ENCODE results near the gene PPP1CB.
A peak's percentile ranks its signal among the peaks of the same experiment; 100 is the strongest.

DNA sequence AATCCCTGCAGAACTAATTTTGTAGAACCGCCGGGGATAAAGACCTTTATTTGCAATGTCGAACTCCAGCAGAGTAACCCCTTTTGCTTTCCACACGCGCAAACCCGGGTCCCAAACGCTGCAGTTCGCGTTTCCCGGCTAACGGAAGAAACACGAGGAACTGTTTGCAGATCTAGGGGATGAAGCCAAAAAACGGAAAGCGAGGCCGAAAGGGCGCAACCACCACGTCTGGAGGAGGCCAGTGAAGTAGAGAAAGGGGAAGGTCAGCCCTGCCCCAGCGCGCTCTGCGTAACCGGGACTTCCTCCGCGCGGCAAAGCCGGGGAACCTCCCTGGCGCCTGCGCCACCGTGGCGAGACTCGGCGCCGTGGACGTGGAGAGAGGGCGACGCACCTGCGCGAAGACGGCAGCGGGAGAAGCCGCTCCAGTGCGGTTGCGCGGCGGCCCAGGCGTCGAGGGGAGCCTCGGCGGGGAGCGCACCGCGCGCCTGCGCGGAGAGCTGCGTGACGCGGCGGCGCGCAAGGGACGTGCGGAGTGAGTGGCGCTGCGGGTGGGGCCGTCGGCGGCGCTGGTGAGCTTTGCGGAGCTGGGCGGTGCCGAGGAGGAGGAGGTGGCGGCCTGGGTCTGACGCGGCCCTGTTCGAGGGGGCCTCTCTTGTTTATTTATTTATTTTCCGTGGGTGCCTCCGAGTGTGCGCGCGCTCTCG, at the start of gene PPP1CB:
- TF ChIP-seq DPF2 (IDR thresholded peaks at IDR 0.05) (peak; percentile 62; the same call in 1 of the 2 replicates), RUNX3 (IDR thresholded peaks at IDR 0.05; ENCODE audit: low read length) (peak; percentile 38), SMARCA5 (IDR thresholded peaks at IDR 0.05) (no peak), FOS (IDR thresholded peaks at IDR 0.05; ENCODE audit: borderline replicate concordance, extremely low read depth, insufficient read length) (no peak)

Data from GM12878 (cell line).